CD14-positive monocyte (primary cell): ENCODE measurements around the gene AQR. TPM values are rescaled to one million over a fixed set of nuclear protein-coding genes. Genes with fewer than 3 reads are reported as not detected.

Source experiments
- DNase-seq, 3 donors: peaks; one replicate each; pipeline ENCODE4 v3.0.0-alpha.2; 2011 to 2022
- H2AFZ ChIP-seq: 2 replicates; pipeline ENCODE4 v1.6.0; 2012; ENCODE audit warnings: mild to moderate bottlenecking, low read depth, low read length, inconsistent platforms; ENCODE audit not compliant: insufficient read depth, poor library complexity, severe bottlenecking
- H3K27ac ChIP-seq, 2 donors: 1 replicate in 1 of 2; 2 replicates in 1 of 2; pipeline ENCODE4 v1.5.1; 2012 to 2013; ENCODE audit warnings: low read length in 2 of 2, control low read depth in 1 of 2, inconsistent platforms in 1 of 2, low read depth in 1 of 2, mild to moderate bottlenecking in 1 of 2
- H3K27me3 ChIP-seq, 2 donors: one replicate each; pipeline versions ENCODE4 v1.6.0 to v1.6.1; 2011 to 2013; ENCODE audit warnings: low read length in 2 of 2; ENCODE audit not compliant: control insufficient read depth in 2 of 2, insufficient read depth in 2 of 2
- H3K36me3 ChIP-seq, 2 donors: replicated peaks in 1 of 2; 1 replicate in 1 of 2; 2 replicates in 1 of 2; pipeline versions ENCODE4 v1.5.1 to v1.6.1; 2012 to 2013; ENCODE audit warnings: low read length in 2 of 2, control low read depth in 1 of 2, inconsistent platforms in 1 of 2, mild to moderate bottlenecking in 1 of 2; ENCODE audit not compliant: insufficient read depth in 2 of 2, control insufficient read depth in 1 of 2
- H3K4me1 ChIP-seq, 2 donors: 1 replicate in 1 of 2; 2 replicates in 1 of 2; pipeline versions ENCODE4 v1.5.1 to v1.6.1; 2012 to 2013; ENCODE audit warnings: low read length in 2 of 2, control low read depth in 1 of 2, inconsistent platforms in 1 of 2, mild to moderate bottlenecking in 1 of 2, moderate library complexity in 1 of 2; ENCODE audit not compliant: insufficient read depth in 2 of 2, control insufficient read depth in 1 of 2
- H3K4me2 ChIP-seq: replicated peaks from 2 replicates; pipeline ENCODE3; 2012; ENCODE audit warnings: low read length, moderate library complexity, mild to moderate bottlenecking; ENCODE audit not compliant: poor library complexity, severe bottlenecking; ENCODE audit errors: extremely low read depth
- H3K4me3 ChIP-seq, 3 experiments: fragments of 200-600 bp in 1 of 3; sonication (generic) in 1 of 3; replicated peaks in 1 of 3; 1 replicate in 2 of 3; 2 replicates in 1 of 3; pipeline ENCODE4 v1.5.1; 2011 to 2013; ENCODE audit warnings: low read length in 3 of 3, mild to moderate bottlenecking in 3 of 3, control low read depth in 2 of 3, low read depth in 2 of 3, inconsistent platforms in 1 of 3, moderate library complexity in 1 of 3
- H3K79me2 ChIP-seq: 2 replicates; pipeline ENCODE4 v1.6.0; 2012; ENCODE audit warnings: mild to moderate bottlenecking, control low read depth, inconsistent platforms, low read length, moderate library complexity; ENCODE audit not compliant: insufficient read depth
- H3K9ac ChIP-seq: 2 replicates; pipeline ENCODE4 v1.6.0; 2017; ENCODE audit warnings: low read length, mild to moderate bottlenecking; ENCODE audit not compliant: insufficient read depth, poor library complexity, severe bottlenecking
- H3K9me3 ChIP-seq, 2 donors: replicated peaks in 1 of 2; 1 replicate in 1 of 2; 2 replicates in 1 of 2; pipeline versions ENCODE4 v1.5.1 to v1.6.1; 2012 to 2013; ENCODE audit warnings: low read length in 2 of 2, control low read depth in 1 of 2; ENCODE audit not compliant: control insufficient read depth in 1 of 2, insufficient read depth in 1 of 2
- H4K20me1 ChIP-seq: 2 replicates; pipeline ENCODE4 v1.6.0; 2012; ENCODE audit warnings: mild to moderate bottlenecking, low read length, control low read depth, moderate library complexity; ENCODE audit not compliant: insufficient read depth
- H3K27ac Mint-ChIP-seq, 7 donors: one replicate each; pipeline ENCODE4 v1.8.0; 2020; ENCODE audit warnings: mild to moderate bottlenecking in 7 of 7, mixed read lengths in 7 of 7, moderate library complexity in 6 of 7, inconsistent platforms in 2 of 7
- H3K27me3 Mint-ChIP-seq, 3 donors: one replicate each; pipeline ENCODE4 v1.8.0; 2021 to 2022; ENCODE audit warnings: low read depth in 3 of 3, mild to moderate bottlenecking in 3 of 3, mixed read lengths in 3 of 3, moderate library complexity in 3 of 3, inconsistent platforms in 1 of 3
- H3K36me3 Mint-ChIP-seq, 2 donors: one replicate each; pipeline ENCODE4 v1.8.0; 2020; ENCODE audit warnings: mixed read lengths in 2 of 2, inconsistent platforms in 1 of 2, mild to moderate bottlenecking in 1 of 2
- H3K4me1 Mint-ChIP-seq: one replicate; pipeline ENCODE4 v1.8.0; 2020; ENCODE audit warnings: mild to moderate bottlenecking, mixed read lengths
- H3K4me3 Mint-ChIP-seq, 2 donors: one replicate each; pipeline ENCODE4 v1.8.0; 2020; ENCODE audit warnings: mild to moderate bottlenecking in 2 of 2, mixed read lengths in 2 of 2, moderate library complexity in 1 of 2
- H3K9me3 Mint-ChIP-seq, 7 donors: one replicate each; pipeline ENCODE4 v1.8.0; 2020 to 2022; ENCODE audit warnings: mixed read lengths in 7 of 7, mild to moderate bottlenecking in 6 of 7, moderate library complexity in 6 of 7, inconsistent platforms in 2 of 7
- WGBS: methylation state at CpG from one replicate; pipeline ENCODE4 v1.1.5; 2013; ENCODE audit warnings: missing lambda C conversion rate; ENCODE audit not compliant: insufficient coverage; 5-methylcytosine and 5-hydroxymethylcytosine counted together
- intact Hi-C, 2 donors: fragments of 100-400 bp; cut with micrococcal nuclease; formaldehyde crosslinking; loops; one replicate each; pipeline versions ENCODE4 v1.15.0 to v1.15.1; 2023
- polyA plus RNA-seq, 3 donors: library from polyadenylated mRNA; depleted of rRNA in 1 of 3; unstranded in 2 of 3; stranded (reverse) in 1 of 3; fragments of 300-500 nt in 2 of 3; fragments of >200 nt in 1 of 3; fragmentation: Illumina TruSeq in 2 of 3; gene quantifications; 1 replicate in 2 of 3; 2 replicates in 1 of 3; pipeline ENCODE4 v1.2.3, GENCODE V29; 2012 to 2021
- TF ChIP-seq, protein P1 (sequence below): fragments of 200-600 bp; IDR thresholded peaks from one replicate; pipeline ENCODE4 v1.8.0; 2022; ENCODE audit warnings: antibody characterized with exemption, mild to moderate bottlenecking

The AQR gene
- polyA plus RNA-seq, 3 donors: 8.4 to 26.4 (median 16.8) TPM

DNA sequence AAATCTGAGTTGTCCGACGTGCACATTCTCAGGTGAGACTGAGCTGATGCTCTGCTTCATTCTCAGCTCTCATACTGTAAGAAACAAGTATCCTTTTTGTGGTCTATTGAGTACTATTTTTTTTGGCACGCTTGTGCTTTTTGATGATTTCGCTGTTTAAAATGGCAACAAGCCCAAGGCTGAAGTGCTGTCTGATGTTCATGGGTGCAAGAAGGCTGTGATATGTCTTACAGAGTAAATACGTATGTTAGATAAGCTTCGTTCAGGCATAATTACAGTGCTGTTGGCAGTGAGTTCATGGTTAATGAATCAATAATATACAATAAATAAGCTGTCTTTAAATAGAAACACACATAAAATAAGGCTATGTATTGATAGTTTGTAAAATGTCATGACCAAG is 27.2 kb downstream of the AQR start:
- WGBS: 100% methylated on average over 2 of the region's 6 CpGs
- Histone ChIP-seq H3K27me3 (no peaks in the 10 kb centered on the region), H3K36me3 (peaks cover 79 to 87% of the 10 kb centered on the region in 2 donors)

DNA sequence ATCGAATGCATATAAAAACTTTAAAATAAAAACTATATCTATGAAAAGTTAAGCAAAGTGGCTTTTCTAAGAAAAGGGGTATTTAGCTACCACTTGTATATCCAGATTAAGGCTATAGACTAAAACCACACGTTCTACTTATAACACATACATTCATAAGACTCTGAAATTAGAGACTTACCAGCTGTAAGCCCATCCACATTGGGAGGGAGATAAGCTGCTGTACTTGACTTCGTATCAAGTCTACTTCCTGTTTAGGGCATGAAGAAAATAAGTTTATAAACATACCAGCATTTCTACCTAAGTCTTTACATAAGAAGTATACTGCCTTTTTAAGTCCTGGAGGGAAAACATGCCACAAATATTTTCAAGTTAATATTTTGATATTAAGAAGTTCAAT is 27.7 kb downstream of the AQR start:
- peaks cover 65 to 77% of the 10 kb centered on the region in 2 donors for H3K36me3 Mint-ChIP-seq
- whole genome bisulfite sequencing: no CpG with 5 or more reads among the region's 3 CpGs
- TF ChIP-seq, protein P1, sequence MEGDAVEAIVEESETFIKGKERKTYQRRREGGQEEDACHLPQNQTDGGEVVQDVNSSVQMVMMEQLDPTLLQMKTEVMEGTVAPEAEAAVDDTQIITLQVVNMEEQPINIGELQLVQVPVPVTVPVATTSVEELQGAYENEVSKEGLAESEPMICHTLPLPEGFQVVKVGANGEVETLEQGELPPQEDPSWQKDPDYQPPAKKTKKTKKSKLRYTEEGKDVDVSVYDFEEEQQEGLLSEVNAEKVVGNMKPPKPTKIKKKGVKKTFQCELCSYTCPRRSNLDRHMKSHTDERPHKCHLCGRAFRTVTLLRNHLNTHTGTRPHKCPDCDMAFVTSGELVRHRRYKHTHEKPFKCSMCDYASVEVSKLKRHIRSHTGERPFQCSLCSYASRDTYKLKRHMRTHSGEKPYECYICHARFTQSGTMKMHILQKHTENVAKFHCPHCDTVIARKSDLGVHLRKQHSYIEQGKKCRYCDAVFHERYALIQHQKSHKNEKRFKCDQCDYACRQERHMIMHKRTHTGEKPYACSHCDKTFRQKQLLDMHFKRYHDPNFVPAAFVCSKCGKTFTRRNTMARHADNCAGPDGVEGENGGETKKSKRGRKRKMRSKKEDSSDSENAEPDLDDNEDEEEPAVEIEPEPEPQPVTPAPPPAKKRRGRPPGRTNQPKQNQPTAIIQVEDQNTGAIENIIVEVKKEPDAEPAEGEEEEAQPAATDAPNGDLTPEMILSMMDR: no peak
- intact Hi-C loops: no loop called here
- Histone ChIP-seq H3K4me3 (no peak overlapping the region), H3K9ac (no peak overlapping the region), H4K20me1 (no peaks in the 10 kb centered on the region), H3K27me3 (no peaks in the 10 kb centered on the region), H3K36me3 (peaks cover 83 to 92% of the 10 kb centered on the region in 2 donors), H3K27ac (no peak overlapping the region), H3K79me2 (no peaks in the 10 kb centered on the region), H3K9me3 (no peaks in the 10 kb centered on the region), H2AFZ (no peak overlapping the region), H3K4me2 (no peak overlapping the region), H3K4me1 (no peaks in the 10 kb centered on the region)
- no peak overlapping the region for H3K4me3 Mint-ChIP-seq
- no peaks in the 10 kb centered on the region for H3K27me3 Mint-ChIP-seq
- DNase-seq: no peak
- H3K27ac Mint-ChIP-seq: no peak overlapping the region
- H3K4me1 Mint-ChIP-seq: no peaks in the 10 kb centered on the region
- H3K9me3 Mint-ChIP-seq: no peaks in the 10 kb centered on the region

More for the DNA sequence above, 27.2 kb downstream of the AQR start:
- H3K9ac ChIP-seq: no peak overlapping the region
- Mint-ChIP-seq H3K27me3 (no peaks in the 10 kb centered on the region), H3K4me3 (no peak overlapping the region), H3K4me1 (no peaks in the 10 kb centered on the region), H3K27ac (no peak overlapping the region), H3K36me3 (peaks cover 61 to 73% of the 10 kb centered on the region in 2 donors), H3K9me3 (no peaks in the 10 kb centered on the region)
- no peaks in the 10 kb centered on the region for H3K9me3 ChIP-seq
- H3K79me2 ChIP-seq: no peaks in the 10 kb centered on the region
- no peak for DNase-seq
- no peaks in the 10 kb centered on the region for H3K4me1 ChIP-seq
- no peak overlapping the region for H2AFZ ChIP-seq
- H3K27ac ChIP-seq: no peak overlapping the region
- no peaks in the 10 kb centered on the region for H4K20me1 ChIP-seq
- H3K4me3 ChIP-seq: no peak overlapping the region
- intact Hi-C loops: no loop called here
- no peak overlapping the region for H3K4me2 ChIP-seq
- TF ChIP-seq, protein P1: no peak
